Rectal smooth muscle tissue (tissue), 1 donor: ENCODE measurements around the gene CAPN8.
"Not testable (repeated sequence)": the region's sequence is repeated elsewhere in the genome, so short reads cannot be mapped to it uniquely, and the experiment has no call there.

Experiments
- H3K27ac ChIP-seq: one replicate; pipeline ENCODE4 v1.7.0; 2013; ENCODE audit warnings: low read depth, low read length, inconsistent platforms
- H3K27me3 ChIP-seq: one replicate; pipeline ENCODE4 v1.7.0; 2013; ENCODE audit warnings: low read length; ENCODE audit not compliant: control insufficient read depth, insufficient read depth
- H3K36me3 ChIP-seq: one replicate; pipeline ENCODE4 v1.7.0; 2013; ENCODE audit warnings: low read length; ENCODE audit not compliant: control insufficient read depth, insufficient read depth
- H3K4me1 ChIP-seq: one replicate; pipeline ENCODE4 v1.7.0; 2013; ENCODE audit warnings: low read length; ENCODE audit not compliant: control insufficient read depth, insufficient read depth
- H3K4me3 ChIP-seq: one replicate; pipeline ENCODE4 v1.7.0; 2013; ENCODE audit warnings: low read length
- H3K9ac ChIP-seq: one replicate; pipeline ENCODE4 v1.7.0; 2013; ENCODE audit warnings: low read length

CAPN8 gene

DNA sequence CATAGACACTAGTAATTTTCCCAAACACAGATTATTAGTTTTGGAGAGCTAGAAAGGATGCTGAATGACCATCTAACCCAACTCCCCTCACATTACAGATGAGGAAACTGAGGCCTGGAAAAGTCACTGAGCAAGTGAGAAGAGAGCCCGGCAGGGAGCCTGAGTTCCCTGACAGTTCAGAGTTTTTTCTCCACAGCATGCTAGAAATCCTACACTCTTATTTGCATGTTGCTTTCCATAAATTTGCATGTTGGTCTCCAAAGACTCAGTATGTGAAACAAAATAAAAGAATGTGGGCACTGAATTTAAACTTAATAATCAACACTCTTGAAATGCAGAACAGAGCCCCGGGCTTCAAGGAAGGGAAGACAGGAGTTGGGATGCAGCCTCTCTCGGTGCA is 140.0 kb downstream of the CAPN8 start:
- H3K4me3 ChIP-seq = no peak overlapping the region
- no peaks in the 10 kb centered on the region for H3K27me3 ChIP-seq
- H3K9ac ChIP-seq = no peak overlapping the region
- no peaks in the 10 kb centered on the region for H3K4me1 ChIP-seq
- no peaks in the 10 kb centered on the region for H3K36me3 ChIP-seq
- H3K27ac ChIP-seq = no peak overlapping the region

DNA sequence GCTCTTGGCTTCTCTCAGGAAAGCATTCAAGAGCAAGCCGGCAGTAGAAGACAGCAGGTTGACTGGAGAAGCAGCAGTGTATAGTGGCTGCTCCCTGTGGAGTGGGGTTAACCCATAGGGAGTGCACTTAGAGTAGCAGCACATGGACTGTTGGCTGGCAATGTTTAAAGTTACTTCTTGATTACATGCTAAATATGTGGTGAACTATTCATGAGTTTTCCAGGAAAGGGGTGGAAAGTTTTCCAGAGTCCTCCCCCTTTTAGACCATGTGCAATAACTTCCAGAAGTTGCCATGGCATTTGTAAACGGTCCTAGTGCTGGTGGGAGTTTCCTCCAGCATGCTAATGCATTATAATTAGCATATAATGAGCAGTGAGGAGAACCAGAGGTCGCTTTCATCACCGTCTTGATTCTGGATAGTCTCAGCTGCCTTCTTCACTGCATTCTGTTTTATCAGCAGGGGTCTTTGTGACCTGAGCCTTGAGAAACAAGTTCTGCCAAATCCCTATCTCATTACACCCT is 140.5 kb downstream of the CAPN8 start:
- Histone ChIP-seq H3K27ac (no peak overlapping the region), H3K4me3 (no peak overlapping the region), H3K4me1 (no peaks in the 10 kb centered on the region), H3K9ac (no peak overlapping the region), H3K36me3 (no peaks in the 10 kb centered on the region), H3K27me3 (no peaks in the 10 kb centered on the region)

DNA sequence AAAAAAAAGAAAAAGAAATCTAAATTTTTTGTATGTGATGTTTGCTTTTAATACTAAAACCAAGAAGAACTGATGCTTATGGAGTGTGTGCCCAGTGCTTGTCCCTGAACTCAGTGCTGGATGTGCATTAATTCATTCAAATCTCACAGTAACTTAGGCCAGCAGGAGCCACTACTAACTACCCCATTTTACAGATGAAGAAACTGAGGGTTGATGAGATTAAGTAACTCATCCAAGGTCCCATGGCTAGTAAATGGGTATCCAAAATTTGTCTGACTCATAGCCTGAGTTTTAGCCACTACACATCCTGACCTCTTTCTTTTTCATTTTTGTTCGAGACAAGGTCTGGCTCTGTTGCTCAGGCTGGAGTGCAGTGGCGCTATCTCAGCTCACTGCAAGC is 144.4 kb downstream of the CAPN8 start:
- Histone ChIP-seq H3K9ac (no peak overlapping the region), H3K4me3 (no peak overlapping the region), H3K36me3 (no peaks in the 10 kb centered on the region), H3K4me1 (no peaks in the 10 kb centered on the region), H3K27ac (no peak overlapping the region), H3K27me3 (no peaks in the 10 kb centered on the region)

DNA sequence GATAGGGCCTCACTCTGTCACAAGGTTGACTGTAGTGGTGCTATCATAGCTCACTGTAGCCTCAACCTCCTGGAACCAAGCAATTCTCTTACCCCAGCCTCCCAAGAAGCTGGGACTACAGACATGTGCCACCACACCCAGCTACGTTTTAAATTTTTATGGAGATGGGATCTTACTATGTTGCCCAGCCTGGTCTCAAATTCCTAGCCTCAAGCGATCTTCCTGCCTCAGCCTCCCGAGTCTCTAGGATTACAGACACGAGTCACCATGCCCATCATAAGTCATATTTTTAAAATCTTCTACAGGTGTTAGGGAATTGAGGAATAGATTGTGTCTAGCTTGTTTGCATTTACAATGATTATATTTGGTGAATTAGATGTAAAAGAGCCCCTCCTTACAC is 145.3 kb downstream of the CAPN8 start:
- Histone ChIP-seq H3K27ac (no peak overlapping the region), H3K27me3 (no peaks in the 10 kb centered on the region), H3K9ac (no peak overlapping the region), H3K4me3 (no peak overlapping the region), H3K4me1 (no peaks in the 10 kb centered on the region), H3K36me3 (no peaks in the 10 kb centered on the region)

- H3K4me1 ChIP-seq = no peaks in the 10 kb centered on the region
- H3K27ac ChIP-seq = no peak overlapping the region
- no peak overlapping the region for H3K9ac ChIP-seq
- no peaks in the 10 kb centered on the region for H3K27me3 ChIP-seq
- H3K4me3 ChIP-seq = no peak overlapping the region
- H3K36me3 ChIP-seq = no peaks in the 10 kb centered on the region
These were observed 146.4 kb downstream of the CAPN8 start for GRCh38 chr1:223519116-223519515.

DNA sequence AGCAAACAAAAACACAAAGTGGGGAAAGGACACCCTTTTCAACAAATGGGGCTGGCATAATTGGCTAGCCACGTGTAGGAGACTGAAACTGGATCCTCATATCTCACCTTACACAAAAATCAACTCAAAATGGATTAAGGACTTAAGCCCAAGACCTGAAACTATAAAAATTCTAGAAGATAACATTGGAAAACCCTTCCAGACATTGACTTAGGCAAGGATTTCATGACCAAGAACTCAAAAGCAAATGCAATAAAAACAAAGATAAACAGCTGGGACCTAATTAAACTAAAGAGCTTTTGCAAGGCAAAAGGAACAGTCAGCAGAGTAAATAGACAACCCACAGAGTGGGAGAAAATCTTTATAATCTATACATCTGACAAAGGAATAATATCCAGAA is 146.9 kb downstream of the CAPN8 start:
- H3K4me1 ChIP-seq, H3K4me3 ChIP-seq, H3K36me3 ChIP-seq, H3K9ac ChIP-seq, H3K27me3 ChIP-seq, H3K27ac ChIP-seq: not testable (repeated sequence)

DNA sequence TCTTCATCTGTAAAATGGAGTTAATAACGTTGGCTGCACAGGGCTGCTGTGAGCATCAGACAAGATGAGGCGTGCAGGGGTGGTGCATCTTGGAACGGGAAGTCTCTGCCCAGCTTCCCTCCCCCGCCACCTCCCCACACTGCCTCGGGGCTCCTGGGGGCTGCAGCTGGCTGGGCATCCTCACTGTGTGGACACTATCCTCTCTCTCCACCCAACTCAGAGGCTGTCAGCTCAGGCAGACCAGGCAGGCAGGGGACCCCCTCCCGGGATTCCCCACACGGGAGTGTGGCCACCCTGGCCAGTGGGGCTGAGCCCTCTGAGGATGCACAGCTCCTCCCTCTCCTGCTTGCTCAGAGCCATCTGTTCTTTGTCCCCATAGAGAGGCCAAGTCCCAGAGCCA is 149.6 kb downstream of the CAPN8 start:
- no peaks in the 10 kb centered on the region for H3K27me3 ChIP-seq
- no peaks in the 10 kb centered on the region for H3K4me1 ChIP-seq
- no peaks in the 10 kb centered on the region for H3K36me3 ChIP-seq
- H3K27ac ChIP-seq = no peak overlapping the region
- H3K9ac ChIP-seq = no peak overlapping the region
- no peak overlapping the region for H3K4me3 ChIP-seq

DNA sequence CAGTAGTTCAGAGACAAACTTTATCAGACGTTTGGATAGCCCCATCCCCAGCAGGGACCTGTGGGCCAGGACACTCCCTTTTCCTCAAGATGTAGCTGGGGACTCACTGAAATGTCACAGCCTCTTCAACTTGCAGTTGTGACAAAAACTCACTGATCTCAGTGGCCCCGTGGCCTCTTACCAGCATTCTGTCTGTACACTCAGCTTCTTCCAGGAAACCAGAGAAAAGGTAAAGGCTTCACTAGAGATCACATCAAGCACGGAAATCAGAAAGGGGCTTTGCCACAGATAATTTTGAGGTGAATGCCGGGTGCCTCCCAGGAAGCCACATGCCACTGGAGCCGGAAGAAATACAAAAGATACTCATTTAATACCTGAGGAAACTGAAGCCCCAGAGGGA is 150.1 kb downstream of the CAPN8 start:
- no peak overlapping the region for H3K27ac ChIP-seq
- H3K4me3 ChIP-seq = no peak overlapping the region
- no peaks in the 10 kb centered on the region for H3K27me3 ChIP-seq
- H3K4me1 ChIP-seq = no peaks in the 10 kb centered on the region
- no peaks in the 10 kb centered on the region for H3K36me3 ChIP-seq
- no peak overlapping the region for H3K9ac ChIP-seq

- no peak overlapping the region for H3K27ac ChIP-seq
These were observed 150.9 kb downstream of the CAPN8 start for GRCh38 chr1:223514644-223515043.

GRCh38 chr1:223513309-223513708 is 152.2 kb downstream of the CAPN8 start:
- Histone ChIP-seq H3K4me1 (no peaks in the 10 kb centered on the region), H3K27ac (no peak overlapping the region), H3K4me3 (no peak overlapping the region), H3K36me3 (no peaks in the 10 kb centered on the region), H3K27me3 (no peaks in the 10 kb centered on the region), H3K9ac (no peak overlapping the region)

More at GRCh38 chr1:223514644-223515043, 150.9 kb downstream of the CAPN8 start:
- no peaks in the 10 kb centered on the region for H3K36me3 ChIP-seq
- no peak overlapping the region for H3K9ac ChIP-seq
- H3K27me3 ChIP-seq = no peaks in the 10 kb centered on the region
- no peaks in the 10 kb centered on the region for H3K4me1 ChIP-seq
- no peak overlapping the region for H3K4me3 ChIP-seq

DNA sequence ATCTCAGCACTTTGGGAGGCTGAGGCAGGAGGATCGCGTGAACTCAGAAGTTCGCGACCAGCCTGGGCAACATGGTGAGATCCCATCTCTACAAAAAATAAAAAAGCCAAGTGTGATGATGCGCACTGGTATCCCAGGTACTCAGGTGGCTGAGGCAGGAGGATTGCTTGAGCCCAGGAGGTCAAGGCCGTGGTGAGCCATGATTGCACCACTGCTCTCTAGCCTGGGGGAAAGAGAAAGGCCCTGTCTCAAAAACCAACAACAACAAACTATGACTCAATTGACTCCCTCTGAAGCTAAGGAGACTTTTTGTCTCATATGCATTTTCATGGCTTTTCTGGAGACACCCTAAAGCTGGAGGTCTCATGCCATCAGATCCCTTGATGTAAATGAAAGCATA is 153.4 kb downstream of the CAPN8 start:
- Histone ChIP-seq H3K4me3 (no peak overlapping the region), H3K9ac (no peak overlapping the region), H3K27ac (no peak overlapping the region), H3K36me3 (no peaks in the 10 kb centered on the region), H3K27me3 (no peaks in the 10 kb centered on the region), H3K4me1 (no peaks in the 10 kb centered on the region)

GRCh38 chr1:223508796-223509195 is 156.7 kb downstream of the CAPN8 start:
- H3K36me3 ChIP-seq = no peaks in the 10 kb centered on the region
- H3K4me3 ChIP-seq = no peak overlapping the region
- no peaks in the 10 kb centered on the region for H3K4me1 ChIP-seq
- H3K27me3 ChIP-seq = no peaks in the 10 kb centered on the region
- H3K9ac ChIP-seq = no peak overlapping the region
- no peak overlapping the region for H3K27ac ChIP-seq

- no peaks in the 10 kb centered on the region for H3K36me3 ChIP-seq
- H3K27ac ChIP-seq = no peak overlapping the region
- no peaks in the 10 kb centered on the region for H3K27me3 ChIP-seq
- H3K4me1 ChIP-seq = no peaks in the 10 kb centered on the region
- H3K9ac ChIP-seq = no peak overlapping the region
- no peak overlapping the region for H3K4me3 ChIP-seq
These were observed 160.8 kb downstream of the CAPN8 start for GRCh38 chr1:223504741-223505140.
